H9 (cell line): ENCODE data around the gene NBEA. TPM values are rescaled to one million over a fixed set of nuclear protein-coding genes. Genes with fewer than 3 reads are reported as not detected.

ENCODE experiments used
- DNase-seq: peaks from one replicate; pipeline ENCODE4 v3.0.0-alpha.2; 2017
- H2AFZ ChIP-seq: one replicate; pipeline ENCODE4 v1.6.1; 2013; ENCODE audit warnings: mild to moderate bottlenecking, low read length, control low read depth, moderate library complexity
- H2AK5ac ChIP-seq: 2 replicates; pipeline ENCODE4 v1.6.1; 2013; ENCODE audit warnings: low read length, control low read depth, mixed read lengths; ENCODE audit not compliant: insufficient read length
- H2BK120ac ChIP-seq: one replicate; pipeline ENCODE4 v1.6.1; 2013; ENCODE audit warnings: low read depth, mild to moderate bottlenecking, low read length, control low read depth, inconsistent platforms; ENCODE audit not compliant: poor library complexity, severe bottlenecking
- H2BK12ac ChIP-seq: 2 replicates; pipeline ENCODE4 v1.6.1; 2013; ENCODE audit warnings: low read length, control low read depth, mixed read lengths, low read depth; ENCODE audit not compliant: insufficient read length
- H2BK15ac ChIP-seq: 2 replicates; pipeline ENCODE4 v1.6.1; 2013; ENCODE audit warnings: low read depth, low read length, control low read depth
- H2BK20ac ChIP-seq: one replicate; pipeline ENCODE4 v1.6.1; 2013; ENCODE audit warnings: low read depth, mild to moderate bottlenecking, low read length, control low read depth, inconsistent platforms; ENCODE audit not compliant: poor library complexity, severe bottlenecking
- H2BK5ac ChIP-seq: 2 replicates; pipeline ENCODE4 v1.6.1; 2013; ENCODE audit warnings: low read length, control low read depth, mixed read lengths; ENCODE audit not compliant: insufficient read length
- H3K14ac ChIP-seq: 2 replicates; pipeline ENCODE4 v1.6.1; 2013; ENCODE audit warnings: low read length, control low read depth; ENCODE audit not compliant: insufficient read depth
- H3K18ac ChIP-seq: 2 replicates; pipeline ENCODE4 v1.6.1; 2013; ENCODE audit warnings: low read depth, mild to moderate bottlenecking, mixed read lengths, low read length, control low read depth; ENCODE audit not compliant: insufficient read length
- H3K23ac ChIP-seq: 2 replicates; pipeline ENCODE4 v1.6.1; 2013; ENCODE audit warnings: low read length, control low read depth, mixed read lengths, low read depth; ENCODE audit not compliant: insufficient read length
- H3K23me2 ChIP-seq: 2 replicates; pipeline ENCODE4 v1.6.1; 2013; ENCODE audit warnings: low read depth, mild to moderate bottlenecking, mixed read lengths, low read length, control low read depth; ENCODE audit not compliant: insufficient read length, poor library complexity, severe bottlenecking
- H3K27ac ChIP-seq: 2 replicates; pipeline ENCODE4 v1.5.1; 2013; ENCODE audit warnings: low read length, control low read depth, mixed read lengths, low read depth; ENCODE audit not compliant: insufficient read length
- H3K27me3 ChIP-seq: 2 replicates; pipeline ENCODE4 v1.6.1; 2013; ENCODE audit warnings: low read length, control low read depth, inconsistent platforms; ENCODE audit not compliant: insufficient read depth
- H3K4ac ChIP-seq: 2 replicates; pipeline ENCODE4 v1.6.1; 2013; ENCODE audit warnings: low read depth, mild to moderate bottlenecking, control low read depth, inconsistent platforms, low read length, moderate library complexity
- H3K4me1 ChIP-seq: 2 replicates; pipeline ENCODE4 v1.6.1; 2013; ENCODE audit warnings: low read length, control low read depth, inconsistent platforms; ENCODE audit not compliant: insufficient read depth
- H3K4me2 ChIP-seq: 2 replicates; pipeline ENCODE4 v1.6.1; 2013; ENCODE audit warnings: low read length, control low read depth, mixed read lengths; ENCODE audit not compliant: insufficient read length, insufficient read depth
- H3K56ac ChIP-seq: 2 replicates; pipeline ENCODE4 v1.6.1; 2013; ENCODE audit warnings: low read depth, mild to moderate bottlenecking, mixed read lengths, low read length, control low read depth; ENCODE audit not compliant: insufficient read length
- H3K79me1 ChIP-seq: 2 replicates; pipeline ENCODE4 v1.6.1; 2013; ENCODE audit warnings: low read depth, mild to moderate bottlenecking, moderate library complexity, low read length, control low read depth, inconsistent platforms; ENCODE audit not compliant: insufficient read depth, poor library complexity, severe bottlenecking
- H3K79me2 ChIP-seq: 2 replicates; pipeline ENCODE4 v1.6.1; 2013; ENCODE audit warnings: low read length, control low read depth, inconsistent platforms; ENCODE audit not compliant: insufficient read depth
- H3K9ac ChIP-seq: 2 replicates; pipeline ENCODE4 v1.6.1; 2013; ENCODE audit warnings: low read length, control low read depth, mixed read lengths; ENCODE audit not compliant: insufficient read length; ENCODE audit errors: extremely low read depth
- H3K9me3 ChIP-seq: one replicate; pipeline ENCODE4 v1.6.1; 2013; ENCODE audit warnings: low read depth, low read length, inconsistent platforms; ENCODE audit not compliant: control insufficient read depth
- H3T11ph ChIP-seq: one replicate; pipeline ENCODE4 v1.6.1; 2013; ENCODE audit warnings: mild to moderate bottlenecking, low read length, control low read depth, inconsistent platforms
- H4K20me1 ChIP-seq: one replicate; pipeline ENCODE4 v1.6.1; 2013; ENCODE audit not compliant: control insufficient read depth, insufficient read length, insufficient read depth
- H4K5ac ChIP-seq: 2 replicates; pipeline ENCODE4 v1.6.1; 2013; ENCODE audit warnings: low read depth, mild to moderate bottlenecking, mixed read lengths, low read length, control low read depth; ENCODE audit not compliant: insufficient read length
- H4K8ac ChIP-seq: replicated peaks from 2 replicates; pipeline ENCODE4 v1.6.1; 2013; ENCODE audit warnings: low read length, control low read depth, mixed read lengths, low read depth; ENCODE audit not compliant: insufficient read length
- H4K91ac ChIP-seq: 2 replicates; pipeline ENCODE4 v1.6.1; 2013; ENCODE audit warnings: low read depth, mild to moderate bottlenecking, moderate library complexity, mixed read lengths, low read length, control low read depth; ENCODE audit not compliant: insufficient read length
- H3K27ac Mint-ChIP-seq, 3 experiments: 2 replicates in 2 of 3; 3 replicates in 1 of 3; pipeline ENCODE4 v1.8.0; 2020 to 2021; ENCODE audit warnings: mixed read lengths in 3 of 3, mild to moderate bottlenecking in 1 of 3, moderate library complexity in 1 of 3
- H3K27me3 Mint-ChIP-seq: 2 replicates; pipeline ENCODE4 v1.8.0; 2021; ENCODE audit warnings: low read depth, mild to moderate bottlenecking, moderate library complexity, mixed read lengths
- H3K36me3 Mint-ChIP-seq, 3 experiments: 2 replicates in 2 of 3; 3 replicates in 1 of 3; pipeline ENCODE4 v1.8.0; 2020 to 2021; ENCODE audit warnings: low read depth in 3 of 3, mixed read lengths in 3 of 3; ENCODE audit not compliant: insufficient read depth in 1 of 3
- H3K4me1 Mint-ChIP-seq, 2 experiments: 2 replicates each; pipeline ENCODE4 v1.8.0; 2020; ENCODE audit warnings: mixed read lengths in 2 of 2
- H3K4me3 Mint-ChIP-seq, 2 experiments: 2 replicates in 1 of 2; 3 replicates in 1 of 2; pipeline ENCODE4 v1.8.0; 2020 to 2021; ENCODE audit warnings: mild to moderate bottlenecking in 2 of 2, mixed read lengths in 2 of 2, moderate library complexity in 1 of 2
- H3K9me3 Mint-ChIP-seq, 2 experiments: 2 replicates in 1 of 2; 3 replicates in 1 of 2; pipeline ENCODE4 v1.8.0; 2020; ENCODE audit warnings: mild to moderate bottlenecking in 2 of 2, mixed read lengths in 2 of 2, moderate library complexity in 1 of 2
- total RNA-seq: library from RNA; stranded (reverse); gene quantifications from 2 replicates; pipeline ENCODE4 v1.2.1, GENCODE V29; 2021
- TF ChIP-seq, protein P1 (sequence below): fragments of 200-600 bp; sonication (generic); conservative IDR thresholded peaks from 3 replicates; pipeline ENCODE4 v1.8.0; 2021; ENCODE audit warnings: antibody characterized with exemption, mild to moderate bottlenecking

NBEA gene
- total RNA-seq, 1 experiment from 2014 or later: 17.3 TPM

DNA sequence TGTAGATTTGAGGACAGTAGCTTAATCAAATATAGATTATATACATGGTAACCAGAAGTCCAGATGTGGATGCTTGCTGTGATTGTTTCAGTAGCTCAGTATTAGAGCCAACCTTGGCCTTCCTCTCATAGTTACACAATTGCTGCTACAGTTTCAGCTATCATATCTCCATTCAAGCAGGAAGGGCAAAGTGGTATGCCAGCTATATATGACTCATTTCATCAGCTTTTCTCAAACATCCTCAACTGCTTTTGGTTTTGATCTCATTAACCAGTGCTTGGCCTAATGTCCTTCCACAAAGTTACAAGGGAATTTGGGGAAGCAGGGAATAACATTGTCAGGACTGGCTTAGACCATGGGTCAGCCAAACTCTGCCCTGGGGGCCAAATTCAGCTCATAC, 607.4 kb downstream of the NBEA start:
- Histone ChIP-seq H4K5ac (no peak overlapping the region), H3T11ph (no peak overlapping the region), H3K14ac (no peak overlapping the region), H4K8ac (no peak overlapping the region), H3K4me2 (no peak overlapping the region), H2BK12ac (no peak overlapping the region), H2AK5ac (no peak overlapping the region), H2BK15ac (no peak overlapping the region), H3K79me1 (no peaks in the 10 kb centered on the region), H3K4ac (no peak overlapping the region), H3K4me1 (no peaks in the 10 kb centered on the region), H3K27me3 (no peaks in the 10 kb centered on the region), H4K20me1 (no peaks in the 10 kb centered on the region), H3K9ac (no peak overlapping the region), H3K27ac (no peak overlapping the region), H3K18ac (no peak overlapping the region), H3K23me2 (no peaks in the 10 kb centered on the region), H3K23ac (no peak overlapping the region), H2BK5ac (no peak overlapping the region), H2AFZ (no peak overlapping the region), H3K9me3 (no peaks in the 10 kb centered on the region), H4K91ac (no peak overlapping the region), H3K79me2 (no peaks in the 10 kb centered on the region), H2BK120ac (no peak overlapping the region), H3K56ac (no peak overlapping the region), H2BK20ac (no peak overlapping the region)
- TF ChIP-seq, protein P1, sequence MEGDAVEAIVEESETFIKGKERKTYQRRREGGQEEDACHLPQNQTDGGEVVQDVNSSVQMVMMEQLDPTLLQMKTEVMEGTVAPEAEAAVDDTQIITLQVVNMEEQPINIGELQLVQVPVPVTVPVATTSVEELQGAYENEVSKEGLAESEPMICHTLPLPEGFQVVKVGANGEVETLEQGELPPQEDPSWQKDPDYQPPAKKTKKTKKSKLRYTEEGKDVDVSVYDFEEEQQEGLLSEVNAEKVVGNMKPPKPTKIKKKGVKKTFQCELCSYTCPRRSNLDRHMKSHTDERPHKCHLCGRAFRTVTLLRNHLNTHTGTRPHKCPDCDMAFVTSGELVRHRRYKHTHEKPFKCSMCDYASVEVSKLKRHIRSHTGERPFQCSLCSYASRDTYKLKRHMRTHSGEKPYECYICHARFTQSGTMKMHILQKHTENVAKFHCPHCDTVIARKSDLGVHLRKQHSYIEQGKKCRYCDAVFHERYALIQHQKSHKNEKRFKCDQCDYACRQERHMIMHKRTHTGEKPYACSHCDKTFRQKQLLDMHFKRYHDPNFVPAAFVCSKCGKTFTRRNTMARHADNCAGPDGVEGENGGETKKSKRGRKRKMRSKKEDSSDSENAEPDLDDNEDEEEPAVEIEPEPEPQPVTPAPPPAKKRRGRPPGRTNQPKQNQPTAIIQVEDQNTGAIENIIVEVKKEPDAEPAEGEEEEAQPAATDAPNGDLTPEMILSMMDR: no peak
- no peaks in the 10 kb centered on the region for H3K27me3 Mint-ChIP-seq
- DNase-seq: no peak
- H3K36me3 Mint-ChIP-seq: no peaks in the 10 kb centered on the region; a peak in 1 of 7 replicates
- no peaks in the 10 kb centered on the region for H3K4me1 Mint-ChIP-seq
- H3K4me3 Mint-ChIP-seq: no peak overlapping the region
- H3K9me3 Mint-ChIP-seq: no peaks in the 10 kb centered on the region
- no peak overlapping the region for H3K27ac Mint-ChIP-seq
